Measurements from ENCODE around the gene GALNT17.
A peak's percentile ranks its signal among the peaks of the same experiment; 100 is the strongest.

The GALNT17 gene

GRCh38 chr7:71301167-71301566 is 169.2 kb downstream of the GALNT17 start:
- H3K9ac ChIP-seq (ENCODE audit: low read length), result no peak overlapping the region
- no peaks in the 10 kb centered on the region for H3K27me3 ChIP-seq (ENCODE audit: insufficient read depth, low read length)
- no peak overlapping the region for H3K4me2 ChIP-seq (ENCODE audit: low read length)
- no CpG with 5 or more reads among the region's 4 CpGs for WGBS (ENCODE audit: extremely low coverage, insufficient coverage, insufficient read length)
- H3K23ac ChIP-seq (ENCODE audit: low read length), result no peak overlapping the region
- no peaks in the 10 kb centered on the region for H3K36me3 ChIP-seq (ENCODE audit: control insufficient read depth in 1 of 2, insufficient read depth in 2 of 2, low read length in 2 of 2)
- no peak overlapping the region for H2BK12ac ChIP-seq (ENCODE audit: low read length)
- no peaks in the 10 kb centered on the region for H3K9me3 ChIP-seq (ENCODE audit: insufficient read depth, low read depth, low read length)
- no peak overlapping the region for H2AFZ ChIP-seq (ENCODE audit: insufficient read depth, low read length, poor library complexity)
- H2BK120ac ChIP-seq (ENCODE audit: insufficient read depth, low read length, poor library complexity), result no peak overlapping the region
- H3K79me2 ChIP-seq (ENCODE audit: control insufficient read depth, insufficient read depth, low read length, poor library complexity), result no peaks in the 10 kb centered on the region
- no peak for DNase-seq
- no peak overlapping the region for H3K4ac ChIP-seq (ENCODE audit: low read depth, low read length)
- H2BK5ac ChIP-seq (ENCODE audit: low read depth, low read length, poor library complexity), result no peak overlapping the region
- no peak overlapping the region for H4K91ac ChIP-seq (ENCODE audit: low read depth, low read length)
- H3K27ac ChIP-seq (ENCODE audit: low read depth, low read length), result no peak overlapping the region
- no peak overlapping the region for H2AK5ac ChIP-seq (ENCODE audit: low read length)
- H3K4me3 ChIP-seq (ENCODE audit: low read depth, low read length), result no peak overlapping the region
- no peak overlapping the region for H4K12ac ChIP-seq (ENCODE audit: low read depth, low read length)
- H3K18ac ChIP-seq (ENCODE audit: low read length), result no peak overlapping the region
- H3K14ac ChIP-seq (ENCODE audit: low read length), result no peak overlapping the region
- no peak overlapping the region for H4K8ac ChIP-seq (ENCODE audit: low read depth, low read length)
- H3K4me1 ChIP-seq (ENCODE audit: control insufficient read depth in 1 of 2, insufficient read depth in 2 of 2, low read length in 2 of 2), result peaks cover 7% of the 10 kb centered on the region in 2 experiments
- peaks cover 2% of the 10 kb centered on the region for H3K79me1 ChIP-seq (ENCODE audit: low read length)

- WGBS (ENCODE audit: extremely low coverage, insufficient coverage, insufficient read length), result no CpG with 5 or more reads among the region's 6 CpGs
- Histone ChIP-seq H3K4ac (ENCODE audit: low read depth, low read length) (no peak overlapping the region), H4K8ac (ENCODE audit: low read depth, low read length) (no peak overlapping the region), H3K79me2 (ENCODE audit: control insufficient read depth, insufficient read depth, low read length, poor library complexity) (no peaks in the 10 kb centered on the region), H3K36me3 (ENCODE audit: control insufficient read depth in 1 of 2, insufficient read depth in 2 of 2, low read length in 2 of 2) (no peaks in the 10 kb centered on the region), H3K23ac (ENCODE audit: low read length) (no peak overlapping the region), H2AK5ac (ENCODE audit: low read length) (no peak overlapping the region), H2BK120ac (ENCODE audit: insufficient read depth, low read length, poor library complexity) (no peak overlapping the region), H2AFZ (ENCODE audit: insufficient read depth, low read length, poor library complexity) (no peak overlapping the region), H3K4me2 (ENCODE audit: low read length) (peak overlapping the region; percentile 19), H4K12ac (ENCODE audit: low read depth, low read length) (no peak overlapping the region), H3K79me1 (ENCODE audit: low read length) (peaks cover 2% of the 10 kb centered on the region), H3K14ac (ENCODE audit: low read length) (no peak overlapping the region), H3K9ac (ENCODE audit: low read length) (no peak overlapping the region), H3K4me1 (ENCODE audit: control insufficient read depth in 1 of 2, insufficient read depth in 2 of 2, low read length in 2 of 2) (peaks cover 10 to 15% of the 10 kb centered on the region in 2 experiments), H3K27me3 (ENCODE audit: insufficient read depth, low read length) (no peaks in the 10 kb centered on the region), H2BK5ac (ENCODE audit: low read depth, low read length, poor library complexity) (no peak overlapping the region), H3K9me3 (ENCODE audit: insufficient read depth, low read depth, low read length) (no peaks in the 10 kb centered on the region), H3K27ac (ENCODE audit: low read depth, low read length) (no peak overlapping the region), H3K18ac (ENCODE audit: low read length) (no peak overlapping the region), H2BK12ac (ENCODE audit: low read length) (no peak overlapping the region), H4K91ac (ENCODE audit: low read depth, low read length) (no peak overlapping the region), H3K4me3 (ENCODE audit: low read depth, low read length) (no peak overlapping the region)
- DNase-seq, result no peak
Observed at GRCh38 chr7:71303566-71303965, 171.6 kb downstream of the GALNT17 start.

GRCh38 chr7:71308096-71308495 is 176.2 kb downstream of the GALNT17 start:
- no peak overlapping the region for H3K4ac ChIP-seq (ENCODE audit: low read depth, low read length)
- no peaks in the 10 kb centered on the region for H3K27me3 ChIP-seq (ENCODE audit: insufficient read depth, low read length)
- H3K79me1 ChIP-seq (ENCODE audit: low read length), result peaks cover 2% of the 10 kb centered on the region
- no peak overlapping the region for H4K12ac ChIP-seq (ENCODE audit: low read depth, low read length)
- no peaks in the 10 kb centered on the region for H3K9me3 ChIP-seq (ENCODE audit: insufficient read depth, low read depth, low read length)
- no peak overlapping the region for H2BK120ac ChIP-seq (ENCODE audit: insufficient read depth, low read length, poor library complexity)
- no peak overlapping the region for H3K4me3 ChIP-seq (ENCODE audit: low read depth, low read length)
- H3K36me3 ChIP-seq (ENCODE audit: control insufficient read depth in 1 of 2, insufficient read depth in 2 of 2, low read length in 2 of 2), result no peaks in the 10 kb centered on the region
- H3K79me2 ChIP-seq (ENCODE audit: control insufficient read depth, insufficient read depth, low read length, poor library complexity), result no peaks in the 10 kb centered on the region
- no peak overlapping the region for H4K91ac ChIP-seq (ENCODE audit: low read depth, low read length)
- no peak overlapping the region for H2AFZ ChIP-seq (ENCODE audit: insufficient read depth, low read length, poor library complexity)
- peaks cover 5 to 12% of the 10 kb centered on the region in 2 experiments for H3K4me1 ChIP-seq (ENCODE audit: control insufficient read depth in 1 of 2, insufficient read depth in 2 of 2, low read length in 2 of 2)
- H3K14ac ChIP-seq (ENCODE audit: low read length), result no peak overlapping the region
- no peak for DNase-seq
- no peak overlapping the region for H2BK12ac ChIP-seq (ENCODE audit: low read length)
- no peak overlapping the region for H3K23ac ChIP-seq (ENCODE audit: low read length)
- no peak overlapping the region for H3K27ac ChIP-seq (ENCODE audit: low read depth, low read length)
- no peak overlapping the region for H2AK5ac ChIP-seq (ENCODE audit: low read length)
- no CpG with 5 or more reads among the region's 6 CpGs for WGBS (ENCODE audit: extremely low coverage, insufficient coverage, insufficient read length)
- H2BK5ac ChIP-seq (ENCODE audit: low read depth, low read length, poor library complexity), result no peak overlapping the region
- no peak overlapping the region for H3K18ac ChIP-seq (ENCODE audit: low read length)
- H3K4me2 ChIP-seq (ENCODE audit: low read length), result no peak overlapping the region
- H3K9ac ChIP-seq (ENCODE audit: low read length), result no peak overlapping the region
- no peak overlapping the region for H4K8ac ChIP-seq (ENCODE audit: low read depth, low read length)

- Histone ChIP-seq H4K8ac (ENCODE audit: low read depth, low read length) (no peak overlapping the region), H3K14ac (ENCODE audit: low read length) (no peak overlapping the region), H3K27ac (ENCODE audit: low read depth, low read length) (no peak overlapping the region), H4K12ac (ENCODE audit: low read depth, low read length) (no peak overlapping the region), H2AK5ac (ENCODE audit: low read length) (no peak overlapping the region), H3K4me1 (ENCODE audit: control insufficient read depth in 1 of 2, insufficient read depth in 2 of 2, low read length in 2 of 2) (peaks cover 3 to 7% of the 10 kb centered on the region in 2 experiments), H4K91ac (ENCODE audit: low read depth, low read length) (no peak overlapping the region), H2BK5ac (ENCODE audit: low read depth, low read length, poor library complexity) (no peak overlapping the region), H3K23ac (ENCODE audit: low read length) (peak overlapping the region; percentile 6), H2AFZ (ENCODE audit: insufficient read depth, low read length, poor library complexity) (no peak overlapping the region), H3K27me3 (ENCODE audit: insufficient read depth, low read length) (no peaks in the 10 kb centered on the region), H3K9ac (ENCODE audit: low read length) (no peak overlapping the region), H3K9me3 (ENCODE audit: insufficient read depth, low read depth, low read length) (no peaks in the 10 kb centered on the region), H3K36me3 (ENCODE audit: control insufficient read depth in 1 of 2, insufficient read depth in 2 of 2, low read length in 2 of 2) (no peaks in the 10 kb centered on the region), H3K4me2 (ENCODE audit: low read length) (no peak overlapping the region), H2BK120ac (ENCODE audit: insufficient read depth, low read length, poor library complexity) (no peak overlapping the region), H3K18ac (ENCODE audit: low read length) (no peak overlapping the region), H3K4ac (ENCODE audit: low read depth, low read length) (no peak overlapping the region), H3K4me3 (ENCODE audit: low read depth, low read length) (no peak overlapping the region), H2BK12ac (ENCODE audit: low read length) (no peak overlapping the region), H3K79me1 (ENCODE audit: low read length) (no peaks in the 10 kb centered on the region), H3K79me2 (ENCODE audit: control insufficient read depth, insufficient read depth, low read length, poor library complexity) (no peaks in the 10 kb centered on the region)
- no peak for DNase-seq
- WGBS (ENCODE audit: extremely low coverage, insufficient coverage, insufficient read length), result no CpG with 5 or more reads among the region's 2 CpGs
Observed at GRCh38 chr7:71311576-71311975, 179.6 kb downstream of the GALNT17 start.
